ENCODE data around the gene PGGHG.
"Not testable (repeated sequence)": the region's sequence is repeated elsewhere in the genome, so short reads cannot be mapped to it uniquely, and the experiment has no call there.

The PGGHG gene

DNA sequence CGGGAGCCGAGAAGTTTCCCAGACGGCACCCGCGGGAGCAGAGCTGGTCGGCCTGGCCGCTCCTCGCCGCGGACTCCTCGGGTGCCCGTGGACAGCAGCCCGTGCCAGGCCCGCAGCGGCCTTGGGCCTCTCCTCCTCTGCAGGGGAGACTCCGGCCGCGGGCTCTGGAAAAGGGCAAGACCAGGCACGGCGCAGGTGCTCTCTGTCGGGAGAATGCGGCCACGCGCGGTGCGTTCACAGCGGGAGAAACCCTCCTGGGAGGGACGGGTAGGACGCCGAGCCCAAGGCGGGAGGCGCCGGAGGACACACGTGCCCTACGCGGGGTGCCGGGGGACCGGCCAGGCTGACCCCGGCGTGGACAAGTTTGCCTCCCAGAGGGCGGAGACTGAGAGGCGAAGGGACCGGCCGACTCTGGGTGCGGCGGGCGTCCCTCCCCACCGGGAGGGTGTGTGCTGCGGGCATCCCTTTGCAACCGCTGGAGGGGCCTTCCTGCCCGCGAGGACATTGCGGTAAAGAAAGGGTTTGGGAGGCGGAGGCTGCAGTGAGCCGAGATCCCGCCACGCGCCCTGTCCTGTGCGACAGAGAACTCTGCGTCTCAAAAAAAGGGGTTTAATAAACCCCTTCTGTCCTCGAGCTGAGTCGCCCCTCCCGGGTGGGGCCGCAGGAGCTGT, 27.2 kb downstream of the PGGHG start:
- DNase-seq = peak; percentile 40

DNA sequence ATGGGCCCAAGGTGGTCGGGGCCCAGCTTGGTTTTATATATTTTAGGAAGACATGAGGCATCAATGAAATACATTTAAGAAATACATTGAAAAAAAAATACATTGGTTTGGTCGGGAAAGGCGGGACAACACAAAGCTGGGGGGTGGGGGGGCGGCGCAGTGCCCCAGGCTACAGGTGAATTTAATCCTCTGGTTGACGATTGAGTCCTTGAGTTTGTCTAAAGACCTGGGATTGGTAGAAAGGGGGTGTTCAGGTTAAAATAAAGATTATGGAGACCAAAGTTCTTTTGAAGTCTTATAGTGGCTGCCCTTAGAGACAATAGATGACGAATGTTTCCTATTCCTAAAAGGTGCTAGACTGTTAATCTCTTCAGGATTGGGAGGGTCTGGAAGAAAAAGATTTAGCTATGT, 28.0 kb downstream of the PGGHG start:
- no peak for DNase-seq

DNA sequence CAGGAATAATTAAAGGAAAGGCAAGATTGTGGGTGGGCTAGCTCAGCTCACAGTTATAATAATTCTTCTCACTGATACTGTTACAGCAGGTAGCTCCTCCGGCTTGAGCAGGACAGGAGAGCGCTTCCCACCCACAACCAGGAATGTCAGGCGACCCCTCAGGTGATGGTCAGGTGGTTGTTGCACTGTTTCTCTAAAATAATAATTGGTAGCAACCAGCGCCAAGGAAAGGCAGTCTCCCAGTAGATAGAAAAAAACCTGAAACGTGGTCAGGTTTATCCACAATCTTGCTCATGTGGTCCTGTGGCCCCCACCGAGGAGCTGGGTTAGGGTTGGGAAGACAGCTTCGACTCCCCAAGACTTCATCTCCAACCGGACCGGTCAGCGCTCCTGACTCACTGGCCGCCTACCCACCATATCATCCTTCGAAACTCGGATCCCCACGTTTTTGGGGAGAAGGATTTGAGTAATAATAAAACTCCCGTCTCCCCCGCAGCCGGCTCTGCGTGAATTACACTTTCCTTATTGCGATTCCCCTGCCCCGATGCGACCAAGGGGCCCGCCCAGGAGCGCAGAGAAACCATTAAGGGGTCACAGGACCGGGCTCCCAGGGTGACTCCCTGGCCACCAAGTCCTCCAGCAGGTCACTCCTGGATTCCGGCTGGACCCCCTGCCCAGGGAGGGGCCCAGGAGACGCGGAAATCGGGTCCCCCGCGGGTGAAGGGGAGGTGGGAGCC, 28.9 kb downstream of the PGGHG start:
- DNase-seq = not testable (repeated sequence)

DNA sequence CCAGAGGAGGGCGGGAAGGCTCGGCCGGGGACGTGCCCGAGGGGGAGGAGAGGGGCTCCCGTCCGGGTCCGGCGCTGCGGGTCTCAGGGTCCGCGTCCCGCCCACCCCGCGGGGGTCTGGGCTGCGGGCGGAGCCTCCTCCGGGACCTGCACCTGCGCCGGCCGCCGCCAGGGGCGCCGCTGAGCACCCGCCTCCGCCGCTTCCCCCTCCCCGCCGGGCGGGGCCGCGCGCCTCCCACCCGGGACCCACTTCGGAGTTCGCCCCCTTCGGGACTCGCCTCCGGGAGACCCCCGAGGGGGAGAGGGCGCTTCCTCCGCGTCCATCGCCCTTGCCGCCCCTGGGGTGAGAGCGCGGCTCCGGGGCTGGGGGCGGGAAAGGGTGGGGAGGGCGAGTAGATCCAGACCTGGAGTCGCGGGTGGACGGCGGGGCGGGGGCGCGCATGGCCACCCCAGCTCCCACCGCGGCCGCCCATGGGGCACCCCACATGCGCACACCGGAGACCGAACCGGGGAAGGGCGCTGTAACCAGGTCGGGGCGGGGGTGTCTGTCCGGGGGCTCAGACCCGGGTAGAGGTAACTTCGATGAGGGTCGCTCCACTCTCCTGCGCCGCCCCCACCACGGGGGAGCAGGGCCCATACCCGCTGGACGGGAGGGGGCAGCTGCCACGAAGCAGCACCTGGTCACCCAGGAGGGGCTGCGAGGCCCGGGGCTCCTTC, 29.6 kb downstream of the PGGHG start:
- not testable (repeated sequence) for DNase-seq

DNA sequence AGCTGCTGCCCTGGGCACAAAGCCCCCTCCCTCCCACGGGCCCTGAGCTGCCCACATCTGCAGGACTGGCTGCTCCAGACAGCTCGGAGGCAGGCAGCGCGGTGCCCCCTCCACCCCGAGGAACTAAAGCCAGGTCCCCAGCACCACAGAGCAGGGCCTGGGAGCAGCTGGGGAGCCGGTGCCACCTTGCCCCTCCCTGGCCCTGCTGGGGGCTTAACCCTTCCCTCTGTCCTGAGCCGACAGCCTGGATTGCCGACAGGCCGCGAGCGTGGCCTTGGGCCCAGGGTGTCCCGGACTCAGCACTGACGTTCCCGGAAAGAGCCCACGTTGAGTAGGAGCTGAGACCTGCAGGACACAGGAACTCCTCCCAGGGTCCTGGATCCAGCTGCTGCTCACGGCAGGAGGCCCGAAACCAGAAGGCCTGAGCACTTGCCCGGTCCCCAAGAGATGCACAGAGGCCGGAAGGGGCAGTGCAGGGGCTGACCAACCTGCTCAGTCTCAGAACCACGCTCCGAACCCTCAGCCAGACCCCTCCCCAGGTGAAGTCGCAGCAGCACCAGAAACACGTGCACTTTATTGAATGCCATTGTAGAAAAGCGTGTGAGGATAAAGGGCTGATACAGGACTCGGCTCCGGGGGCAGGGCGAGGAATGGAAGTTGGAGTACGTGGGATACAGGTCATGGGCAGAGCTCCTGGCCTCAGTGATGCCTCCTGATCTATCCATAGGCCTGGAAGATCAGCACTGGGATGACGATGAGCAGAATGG, 30.4 kb downstream of the PGGHG start:
- DNase-seq = not testable (repeated sequence)

DNA sequence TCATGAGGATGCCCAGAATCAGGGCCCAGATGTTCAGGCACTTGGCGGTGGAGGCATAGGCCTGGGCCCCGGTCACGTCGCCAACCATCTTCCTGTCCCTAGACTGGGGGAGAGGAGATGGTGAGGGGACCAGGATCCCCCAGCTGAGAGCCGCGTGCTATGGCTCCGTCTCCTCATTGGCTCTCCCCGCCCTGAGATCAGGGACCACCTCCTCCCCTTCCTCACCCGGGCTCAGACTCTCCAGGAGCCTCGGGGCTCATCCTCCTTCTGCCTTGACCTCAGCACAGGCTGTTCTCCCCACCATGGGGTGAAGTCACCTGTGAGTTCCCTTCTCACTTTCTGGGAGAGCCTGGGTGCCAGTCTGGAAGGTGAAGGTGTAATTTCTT, 31.0 kb downstream of the PGGHG start:
- not testable (repeated sequence) for DNase-seq

DNA sequence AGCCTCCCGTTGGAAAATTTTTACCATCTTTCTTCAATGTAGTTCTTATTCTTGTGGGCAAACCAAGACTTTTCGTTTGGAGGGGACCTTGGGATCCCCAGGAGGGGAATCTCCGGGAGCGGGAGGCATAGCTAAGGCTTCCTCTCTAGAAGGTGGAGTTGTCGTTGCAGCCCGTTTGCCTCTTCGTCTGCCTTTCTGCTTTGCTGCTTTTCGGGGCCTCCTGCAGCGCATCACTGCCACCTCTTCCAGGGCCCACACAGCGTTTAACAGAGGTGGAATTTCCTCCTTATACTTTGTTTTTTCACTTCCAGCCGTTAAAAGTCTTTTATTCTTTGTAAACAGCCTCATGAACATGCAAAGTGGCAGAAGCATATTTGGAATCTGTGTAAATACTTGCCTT, 35.2 kb downstream of the PGGHG start:
- no peak for DNase-seq

DNA sequence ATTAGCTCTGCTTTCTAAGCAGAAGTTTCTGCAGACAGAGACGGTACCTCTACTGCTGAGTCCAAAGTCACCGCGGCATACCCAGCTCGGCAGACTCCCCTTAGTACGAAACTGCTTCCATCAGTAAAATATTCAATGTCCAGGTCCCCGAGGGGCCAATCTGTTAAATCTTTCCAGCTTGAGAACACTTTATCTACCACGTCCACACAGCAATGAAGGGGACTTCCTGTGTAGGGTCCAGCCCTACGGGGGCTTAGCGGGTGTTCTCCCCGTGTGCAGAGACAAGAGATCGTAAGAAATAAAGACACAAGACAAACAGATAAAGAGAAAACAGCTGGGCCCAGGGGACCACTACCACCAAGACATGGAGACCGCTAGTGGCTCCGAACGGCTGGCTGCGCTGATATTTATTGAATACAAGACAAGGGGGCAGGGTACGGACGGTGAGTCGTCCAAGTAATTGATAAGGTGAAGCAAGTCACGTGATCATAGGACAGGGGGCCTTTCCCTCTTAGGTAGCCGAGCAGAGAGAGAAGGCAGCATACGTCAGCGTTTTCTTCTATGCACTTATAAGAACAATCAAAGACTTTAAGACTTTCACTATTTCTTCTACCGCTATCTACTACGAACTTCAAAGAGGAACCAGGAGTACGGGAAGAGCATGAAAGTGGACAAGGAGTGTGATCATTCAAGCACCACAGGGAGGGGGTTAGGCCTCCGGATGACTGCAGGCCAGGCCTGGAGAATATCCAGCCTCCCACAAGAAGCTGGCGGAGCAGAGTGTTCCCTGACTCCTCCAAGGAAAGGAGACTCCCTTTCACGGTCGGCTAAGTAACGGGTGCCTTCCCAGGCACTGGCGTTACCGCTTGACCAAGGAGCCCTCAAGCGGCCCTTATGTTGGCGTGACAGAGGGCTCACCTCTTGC, 35.9 kb downstream of the PGGHG start:
- DNase-seq = not testable (repeated sequence)

DNA sequence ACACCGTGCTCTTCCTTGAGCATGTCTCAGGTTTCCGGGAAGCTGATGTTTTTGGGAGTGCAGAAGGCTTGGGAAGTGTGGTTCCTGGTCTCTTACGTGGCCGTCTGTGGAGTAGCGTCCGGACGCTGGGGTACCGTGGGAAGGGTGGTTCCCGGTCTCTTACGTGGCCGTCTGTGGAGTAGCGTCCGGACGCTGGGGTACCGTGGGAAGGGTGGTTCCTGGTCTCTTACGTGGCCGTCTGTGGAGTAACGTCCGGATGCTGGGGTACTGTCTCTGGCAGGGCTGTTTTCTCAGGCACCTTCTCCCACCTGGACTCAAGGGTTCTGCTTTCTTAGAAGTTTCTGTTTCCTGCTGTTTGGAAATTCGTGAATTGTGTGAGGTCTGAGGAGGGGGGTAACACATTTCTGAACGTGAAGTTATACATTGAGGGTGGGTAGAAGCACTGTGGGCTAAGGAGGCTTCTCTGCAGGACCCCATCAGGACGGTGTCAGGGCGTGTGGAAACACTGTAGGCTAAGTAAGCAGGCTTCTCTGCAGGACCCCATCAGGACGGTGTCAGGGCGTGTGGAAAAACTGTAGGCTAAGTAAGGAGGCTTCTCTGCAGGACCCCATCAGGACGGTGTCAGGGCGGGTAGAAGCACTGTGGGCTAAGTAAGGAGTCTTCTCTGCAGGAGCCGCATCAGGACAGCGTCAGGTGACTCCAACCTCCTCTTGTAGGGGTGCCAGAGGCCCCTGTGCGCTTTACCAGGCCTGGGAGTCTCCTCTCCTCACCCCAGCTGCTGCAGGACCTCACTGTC, 37.1 kb downstream of the PGGHG start:
- DNase-seq = no peak

DNA sequence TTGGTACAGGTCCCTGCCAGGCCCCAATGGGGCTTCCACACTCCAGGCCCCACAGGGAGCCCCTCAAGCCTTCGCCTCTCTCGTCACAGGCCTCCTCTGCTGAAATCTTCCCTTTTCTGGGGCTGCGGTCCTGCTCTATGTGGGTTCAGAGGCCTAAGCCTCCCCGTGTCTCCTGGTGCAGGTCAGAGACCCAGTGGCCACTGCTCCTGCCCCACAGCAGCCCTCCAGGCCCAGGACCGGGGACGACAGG, 37.6 kb downstream of the PGGHG start:
- no peak for DNase-seq

DNA sequence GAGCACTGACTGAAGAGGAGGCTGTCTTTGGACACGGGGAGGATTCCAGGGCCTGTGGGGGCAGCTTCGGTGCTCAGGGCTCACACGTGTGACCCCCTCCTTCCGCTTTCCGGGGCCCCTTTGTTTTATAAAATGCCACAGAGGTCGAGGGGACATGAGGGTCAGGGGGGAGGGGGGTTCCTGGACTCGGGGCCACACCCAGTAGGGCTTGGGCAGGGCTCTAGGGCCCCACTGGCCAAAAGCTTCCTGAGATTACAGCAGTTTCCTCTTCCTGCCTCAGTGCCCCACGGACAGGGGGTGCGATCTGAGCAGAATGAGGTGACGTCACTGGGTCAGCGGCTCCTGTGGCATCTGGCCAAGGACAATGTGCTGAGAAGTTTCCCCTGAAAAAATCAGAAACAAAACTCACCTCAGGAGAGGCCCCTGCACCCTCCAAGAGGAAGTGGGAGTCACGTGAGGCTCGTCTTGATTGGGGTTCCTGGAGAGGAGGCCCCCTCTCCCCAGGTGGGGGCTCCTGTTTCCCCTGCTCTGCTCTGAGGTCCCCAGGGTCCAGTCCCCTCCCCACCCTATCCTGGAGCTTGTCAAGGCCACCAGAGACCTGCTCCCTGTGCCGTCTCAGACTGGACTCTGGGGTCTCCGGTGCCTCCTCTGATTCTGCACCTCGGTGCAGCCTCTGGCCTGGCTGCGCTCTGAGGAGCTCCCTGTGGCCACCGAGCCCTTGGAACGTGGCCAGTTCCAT, 38.1 kb downstream of the PGGHG start:
- peak; percentile 69 for DNase-seq

DNA sequence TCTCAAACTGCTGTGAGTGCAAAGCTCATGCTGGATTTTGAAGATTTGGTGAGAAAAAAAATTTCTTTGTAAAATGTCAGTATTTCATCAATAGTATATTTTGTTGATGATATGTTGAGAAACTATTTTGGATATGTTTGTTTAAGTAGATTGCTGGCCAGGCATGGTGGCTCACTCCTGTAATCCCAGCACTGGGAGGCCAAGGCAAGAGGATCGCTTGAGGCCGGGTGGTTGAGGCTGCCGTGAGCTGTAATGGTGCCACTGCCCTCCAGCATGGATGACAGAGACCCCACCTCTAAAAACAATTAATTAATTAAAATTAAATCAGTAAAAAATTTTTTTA, 38.6 kb downstream of the PGGHG start:
- no peak for DNase-seq

DNA sequence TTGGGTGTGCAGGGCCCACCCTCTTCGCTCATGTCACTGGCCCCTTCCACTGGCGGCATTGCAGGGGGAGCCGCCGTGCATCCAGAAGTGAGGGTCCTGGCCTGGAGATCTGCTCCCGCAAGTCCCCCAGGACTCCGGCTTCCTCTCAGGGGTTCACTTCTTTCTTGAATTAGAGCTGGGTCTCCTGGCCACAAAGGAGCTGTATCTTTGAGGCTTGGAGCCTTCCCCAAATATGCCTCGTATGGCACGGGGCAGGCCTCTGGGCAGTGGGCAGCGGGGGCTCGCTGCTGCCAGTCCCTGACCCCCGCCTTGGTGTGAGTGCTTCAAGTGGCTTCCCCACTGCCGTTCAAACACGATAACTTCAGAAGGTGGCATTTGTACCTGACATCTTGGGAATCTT, 39.1 kb downstream of the PGGHG start:
- DNase-seq = no peak

DNA sequence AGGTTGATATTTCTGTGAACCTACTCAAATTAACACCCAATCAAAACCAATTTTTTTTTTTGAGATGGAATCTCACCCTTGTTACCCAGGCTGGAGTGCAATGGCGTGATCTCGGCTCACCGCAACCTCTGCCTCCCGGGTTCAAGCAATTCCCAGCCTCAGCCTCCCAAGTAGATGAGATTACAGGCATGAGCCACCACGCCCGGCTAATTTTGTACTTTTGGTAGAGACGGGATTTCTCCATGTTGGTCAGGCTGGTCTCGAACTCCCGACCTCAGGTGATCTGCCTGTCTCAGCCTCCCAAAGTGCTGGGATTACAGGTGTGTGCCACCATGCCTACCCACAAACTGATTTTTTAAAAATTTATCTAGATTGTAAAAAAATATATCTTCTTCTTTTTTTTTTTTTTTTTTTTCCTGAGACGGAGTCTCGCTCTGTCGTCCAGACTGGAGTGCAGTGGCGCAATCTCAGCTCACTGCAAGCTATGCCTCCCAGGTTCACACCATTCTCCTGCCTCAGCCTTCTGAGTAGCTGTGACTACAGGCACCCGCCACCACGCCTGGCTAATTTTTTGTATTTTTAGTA, 39.7 kb downstream of the PGGHG start:
- DNase-seq = not testable (repeated sequence)

DNA sequence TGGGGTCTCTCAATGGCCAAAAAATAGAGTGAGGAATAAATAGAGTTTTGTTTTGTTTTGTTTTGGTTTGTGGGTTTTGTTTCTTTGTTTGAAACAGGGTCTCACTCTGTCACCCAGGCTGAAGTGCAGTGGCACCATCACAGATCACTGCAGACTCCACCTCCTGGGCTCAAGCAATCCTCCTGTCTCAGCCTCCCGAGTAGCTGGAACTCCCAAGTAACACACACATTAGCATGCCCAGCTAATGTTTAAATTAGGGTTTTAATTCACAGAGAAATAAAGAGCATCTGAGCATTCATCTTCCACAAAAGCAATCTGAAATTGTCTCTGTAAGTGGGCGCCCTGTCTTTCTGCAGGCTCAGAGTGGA, 40.9 kb downstream of the PGGHG start:
- DNase-seq = no peak

DNA sequence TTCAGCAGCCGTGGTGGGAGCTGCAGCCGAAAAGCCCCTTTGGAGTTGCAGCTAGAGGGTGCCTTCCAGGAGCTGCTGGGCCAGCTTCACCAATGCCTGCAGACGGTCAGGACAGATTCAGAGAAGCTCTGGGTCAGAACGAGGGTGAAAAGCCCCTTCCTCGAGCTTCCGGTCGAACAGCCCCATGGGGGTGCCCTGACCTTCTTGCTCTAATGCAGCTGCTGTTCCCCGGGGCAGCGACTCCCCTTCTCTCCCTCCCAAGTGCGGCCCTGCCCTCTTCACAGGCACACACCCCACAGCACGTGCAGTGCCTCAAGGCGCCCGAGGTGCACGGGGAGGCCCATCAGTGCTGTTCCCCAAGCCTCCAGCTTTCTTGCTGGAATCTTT, 41.4 kb downstream of the PGGHG start:
- DNase-seq = no peak

DNA sequence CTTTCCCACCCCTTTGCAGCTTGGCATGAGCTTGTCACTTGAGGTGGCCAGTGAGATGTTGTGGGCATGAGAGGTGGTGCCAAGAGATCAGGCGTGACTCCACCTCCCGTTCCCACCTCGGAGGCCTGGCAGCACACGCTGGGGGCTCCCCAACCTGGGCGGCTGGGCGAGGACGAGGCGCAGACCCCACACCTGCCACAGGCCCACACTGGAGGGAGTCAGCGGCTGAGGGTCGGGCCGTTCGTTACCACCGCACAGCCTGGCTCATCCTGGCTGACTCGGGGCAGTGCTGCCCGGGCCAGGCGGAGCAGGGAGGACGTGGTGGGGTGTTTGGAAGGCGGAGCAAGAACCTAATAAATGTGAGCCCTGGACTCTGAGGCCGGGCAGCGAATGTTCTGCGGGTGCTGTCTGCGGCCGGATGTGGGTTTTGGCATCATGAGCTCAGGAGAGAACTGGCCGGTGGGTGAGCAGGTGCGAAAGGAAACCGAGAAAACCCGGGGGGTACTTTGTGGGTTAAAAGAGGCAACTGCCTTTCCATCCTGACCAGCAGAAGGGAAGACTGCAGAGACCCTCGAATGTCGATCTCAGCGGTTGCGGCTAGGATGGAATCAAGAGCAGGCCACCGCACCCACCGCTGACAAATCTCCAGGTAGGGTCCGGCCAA, 41.9 kb downstream of the PGGHG start:
- no peak for DNase-seq

DNA sequence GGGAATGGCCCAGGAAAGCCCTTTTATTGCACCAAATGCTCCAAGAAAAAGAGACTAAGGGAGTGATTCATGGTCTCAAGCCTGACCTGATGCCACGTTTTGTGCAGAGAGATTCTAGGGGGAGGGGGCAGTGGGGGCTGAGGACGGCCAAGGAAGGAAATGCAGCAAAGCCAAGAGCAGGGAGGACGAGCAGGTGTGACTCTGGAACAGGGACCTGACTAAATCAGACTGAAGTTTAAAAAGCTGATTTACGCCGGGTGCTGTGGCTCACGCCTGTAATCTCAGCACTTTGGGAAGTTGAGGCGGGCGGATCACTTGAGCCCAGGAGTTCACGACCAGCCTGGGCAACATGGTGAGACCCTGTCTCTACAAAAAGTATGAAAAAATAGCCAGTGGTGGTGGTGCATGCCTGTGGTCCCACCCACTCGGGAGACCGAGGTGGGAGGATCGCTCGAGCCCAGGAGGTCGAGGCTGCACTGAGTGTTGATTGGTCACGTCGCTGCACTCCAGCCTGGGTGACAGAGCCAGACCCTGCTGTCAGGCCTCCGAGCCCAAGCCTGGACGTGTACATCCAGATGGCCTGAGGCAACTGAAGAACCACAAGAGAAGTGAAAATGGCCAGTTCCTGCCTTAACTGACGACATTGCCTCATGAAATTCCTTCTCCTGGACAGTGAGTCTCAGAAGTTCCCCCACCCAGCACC, 42.6 kb downstream of the PGGHG start:
- DNase-seq = no peak

Data from central memory CD4-positive, alpha-beta T cell (primary cell).